Measurements from ENCODE around the gene DPM2. TPM values are rescaled to one million over a fixed set of nuclear protein-coding genes. Genes with fewer than 3 reads are reported as not detected.

The DPM2 gene
- total RNA-seq, 1 experiment from 2014 or later: 56.1 TPM

GRCh38 chr9:127895811-127896210 lies 41.8 kb downstream of the DPM2 start (continued):
- TF ChIP-seq ZNF425 (CRISPR knock-in tag; conservative IDR thresholded peaks at IDR 0.05) (no peak), SP1 (CRISPR knock-in tag; conservative IDR thresholded peaks at IDR 0.05) (no peak), ZNF416 (CRISPR knock-in tag; IDR thresholded peaks at IDR 0.05) (no peak), NFYB (CRISPR knock-in tag; conservative IDR thresholded peaks at IDR 0.05; ENCODE audit: low read depth) (no peak)

GRCh38 chr9:127893392-127893791 lies 44.3 kb downstream of the DPM2 start:
- Mint-ChIP-seq H3K27ac (no peak overlapping the region), H3K27me3 (ENCODE audit: low read depth) (no peaks in the 10 kb centered on the region), H3K9me3 (peaks cover 6% of the 10 kb centered on the region; the same call in 1 of the 2 replicates), H3K4me1 (peaks cover 11% of the 10 kb centered on the region), H3K4me3 (no peak overlapping the region), H3K36me3 (peaks cover 61% of the 10 kb centered on the region)
- POLR2A ChIA-PET: no interaction called here
- DNase-seq (ENCODE audit: low spot score) (no peak), ATAC-seq (no peak)
- TF ChIP-seq ATF3 (CRISPR knock-in tag; conservative IDR thresholded peaks at IDR 0.05) (no peak), SOX15 (CRISPR knock-in tag; IDR thresholded peaks at IDR 0.05) (no peak), ZBTB43 (CRISPR knock-in tag; IDR thresholded peaks at IDR 0.05) (no peak), MYBL2 (CRISPR knock-in tag; IDR thresholded peaks at IDR 0.05) (no peak), NFYB (CRISPR knock-in tag; conservative IDR thresholded peaks at IDR 0.05; ENCODE audit: low read depth) (no peak), NR3C1 (CRISPR knock-in tag; conservative IDR thresholded peaks at IDR 0.05; ENCODE audit: low read depth) (no peak), ETV6 (CRISPR knock-in tag; IDR thresholded peaks at IDR 0.05) (no peak), PRDM15 (CRISPR knock-in tag; IDR thresholded peaks at IDR 0.05) (no peak), GRHL2 (CRISPR knock-in tag; IDR thresholded peaks at IDR 0.05; ENCODE audit: insufficient replicate concordance, severe bottlenecking) (no peak), FOXP1 (CRISPR knock-in tag; IDR thresholded peaks at IDR 0.05; ENCODE audit: borderline replicate concordance) (no peak), ZNF121 (CRISPR knock-in tag; IDR thresholded peaks at IDR 0.05) (no peak), ZNF532 (CRISPR knock-in tag; IDR thresholded peaks at IDR 0.05; ENCODE audit: borderline replicate concordance) (no peak)
- CTCF ChIA-PET: no interaction called here
